Liver (tissue), 3 donors: ENCODE data around the gene ITGB6.

Experiments
- CTCF ChIP-seq: fragments of 150-350 bp; IDR thresholded peaks from 2 replicates; pipeline ENCODE4 v1.5.1; 2017; ENCODE audit warnings: improper control_type of control experiment, low read depth, low read length; ENCODE audit not compliant: missing input control
- REST ChIP-seq: IDR thresholded peaks from 2 replicates; pipeline ENCODE4 v1.6.1; 2016; ENCODE audit warnings: antibody characterized with exemption, mild to moderate bottlenecking
- SP1 ChIP-seq: IDR thresholded peaks from 2 replicates; pipeline ENCODE4 v1.6.1; 2018; ENCODE audit warnings: antibody characterized with exemption, mild to moderate bottlenecking
- donor health status: healthy.
- donor health status: healthy.

GRCh38 chr2:160105366-160105765 lies 94.7 kb downstream of the ITGB6 start:
- TF ChIP-seq CTCF: no peak
- TF ChIP-seq REST: no peak
- TF ChIP-seq SP1: no peak
